NCI-H146 treated with DMSO at 0.1 percent for 48 hours (cell line): ENCODE data around the gene GRK2.

Experiments
- DNase-seq: peaks from one replicate; lab custom pipeline; 2025; ENCODE audit not compliant: unreplicated experiment; lab: John Stamatoyannopoulos, UW

Gene GRK2

DNA sequence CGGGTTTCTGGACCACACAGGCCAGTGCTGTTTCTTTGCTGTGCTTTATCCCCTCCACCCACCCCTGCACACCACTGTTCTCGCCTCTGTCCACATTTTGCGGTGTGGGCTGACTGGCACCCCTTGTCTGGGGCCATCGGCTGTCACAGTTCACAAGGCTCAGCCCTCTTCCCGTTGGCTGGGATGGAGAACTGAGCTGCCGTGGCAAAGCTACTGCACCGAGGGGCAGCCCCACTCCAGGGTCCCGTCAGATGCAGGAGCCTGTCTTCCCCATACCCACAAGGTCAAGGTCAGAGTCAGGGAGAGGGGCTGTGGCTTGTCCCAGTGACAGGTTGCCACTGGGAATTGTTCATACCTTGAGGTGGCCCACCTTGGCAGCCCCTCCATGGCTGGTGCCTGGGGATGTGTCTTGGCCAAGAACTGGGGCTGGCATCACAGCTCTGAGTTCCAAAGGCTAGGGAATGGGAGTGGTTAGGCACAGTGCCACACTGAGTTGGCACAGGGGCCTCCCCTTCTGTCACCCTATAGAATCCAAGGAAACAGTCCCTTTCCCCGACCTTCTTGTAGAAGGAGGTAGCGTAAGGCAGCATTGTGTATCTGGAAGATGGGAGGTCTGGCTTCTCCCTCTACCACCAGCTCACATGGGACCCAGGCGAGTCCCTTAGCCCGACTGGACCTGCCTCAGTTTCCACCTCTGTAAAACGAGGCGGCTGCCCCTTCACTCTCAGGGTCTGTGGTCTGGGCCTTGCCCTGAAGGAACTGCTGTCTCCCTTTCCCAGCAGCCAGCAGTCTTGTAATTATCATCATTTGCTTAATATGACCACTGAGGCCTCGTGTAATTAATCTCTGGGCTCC lies 3.4 kb downstream of the GRK2 start:
- DNase-seq, result no peak

DNA sequence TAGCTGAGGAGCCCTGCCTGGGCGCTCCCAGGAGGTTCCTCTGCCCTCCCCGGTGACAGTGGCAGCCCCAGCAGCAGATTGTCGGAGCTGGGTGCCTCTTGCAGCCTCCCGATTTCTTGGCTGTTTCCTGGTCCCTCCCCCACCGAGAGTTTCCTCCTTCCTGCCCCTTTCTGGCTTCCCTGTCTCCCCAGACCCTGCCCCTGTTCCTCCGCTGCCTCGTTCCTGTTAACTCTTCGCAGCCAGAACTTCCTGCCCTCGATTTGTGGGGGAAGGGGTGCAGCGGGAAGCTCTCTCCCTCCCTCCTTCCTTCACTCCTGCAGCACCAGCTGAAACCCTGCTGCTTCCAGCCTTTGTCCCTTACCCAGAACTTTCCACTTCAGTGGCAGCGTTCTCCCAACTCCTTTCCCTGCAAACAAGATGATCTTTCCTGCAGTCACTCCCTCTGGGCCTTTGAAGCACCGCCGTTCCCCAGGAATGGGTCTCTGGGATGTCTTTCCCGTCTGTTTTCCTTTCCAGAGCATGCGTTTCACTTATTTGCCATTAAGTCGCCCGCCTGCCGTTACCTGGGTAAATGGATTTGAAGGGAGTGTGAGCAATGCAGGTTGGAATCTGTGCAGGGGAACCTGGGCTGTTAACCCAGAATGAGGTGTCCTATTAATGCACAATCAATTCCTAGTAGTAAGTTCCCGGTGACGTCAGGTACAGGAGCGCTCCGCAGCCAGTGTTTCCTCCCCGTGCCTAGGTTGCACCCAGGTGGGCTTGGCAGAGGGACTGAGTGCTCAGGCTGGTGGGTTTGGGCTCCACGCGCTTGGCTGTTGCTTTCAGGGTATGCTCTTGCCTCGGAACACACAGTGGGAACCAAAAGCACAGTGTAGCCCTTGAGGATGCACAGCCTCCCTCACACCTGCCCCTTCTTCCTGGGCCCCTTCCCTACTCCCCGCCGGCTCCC lies 4.3 kb downstream of the GRK2 start:
- no peak for DNase-seq

DNA sequence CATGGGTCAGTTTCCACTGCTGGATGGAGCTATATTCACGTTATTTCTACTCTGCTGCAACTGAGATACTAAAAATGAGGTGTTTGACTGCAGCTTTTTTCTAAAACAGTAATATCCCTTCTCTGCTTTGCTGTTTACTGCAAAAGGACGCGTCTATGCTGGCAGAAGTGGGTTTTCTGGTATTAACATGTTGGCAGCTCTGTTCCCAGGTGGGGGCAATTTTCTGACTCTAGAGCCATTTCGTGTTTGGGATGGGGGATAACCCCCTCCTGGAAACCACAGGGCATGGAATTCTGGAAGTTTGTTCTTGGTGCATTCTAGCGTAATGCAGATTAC lies 4.9 kb downstream of the GRK2 start:
- DNase-seq, result no peak

GRCh38 chr11:67271541-67272284 lies 5.4 kb downstream of the GRK2 start:
- no peak for DNase-seq

DNA sequence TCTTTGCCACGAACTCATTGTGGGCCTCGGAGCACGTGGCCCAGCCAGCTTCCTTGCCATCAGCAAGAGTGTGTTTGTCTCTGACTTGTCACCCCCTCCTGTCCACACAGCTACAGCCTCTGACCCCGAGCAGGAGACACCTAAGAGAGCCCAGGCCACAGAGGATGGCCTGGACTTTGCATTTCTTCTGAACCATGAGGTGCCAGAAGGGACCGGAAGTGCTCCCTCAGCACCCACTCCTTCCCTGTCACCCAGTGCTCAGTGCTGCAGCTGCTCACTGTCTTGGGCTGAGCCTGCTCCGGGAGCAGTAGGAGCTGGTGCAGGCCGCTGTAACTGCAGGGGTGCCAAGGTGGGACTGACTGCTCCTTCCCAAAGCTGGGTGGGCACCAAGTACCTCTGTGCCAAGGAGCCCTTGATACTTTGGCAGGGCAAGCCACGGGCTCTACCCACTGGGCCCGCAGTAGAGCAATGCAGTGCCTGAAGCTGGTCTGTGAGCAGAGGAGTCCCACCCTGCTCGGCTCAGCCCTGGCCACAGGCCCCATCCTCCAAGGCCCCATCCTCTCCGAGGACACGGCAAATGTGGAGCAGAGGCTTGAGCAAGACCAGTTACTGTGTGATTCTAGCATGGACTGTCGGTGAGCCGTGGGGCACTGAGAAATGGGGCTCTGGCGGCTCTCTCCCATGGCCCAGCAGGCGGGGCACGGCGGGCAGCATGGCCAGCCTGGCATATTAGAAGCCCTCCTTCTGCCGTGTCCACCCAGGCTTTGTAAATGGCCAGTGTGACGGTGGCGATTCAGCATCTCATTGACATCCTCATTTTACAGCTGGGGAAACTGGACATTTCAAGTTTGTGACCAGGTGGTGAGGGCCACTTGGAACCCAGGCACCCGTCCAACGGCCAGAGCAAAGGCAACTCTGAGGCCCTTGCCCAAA lies 6.3 kb downstream of the GRK2 start:
- DNase-seq, result no peak

DNA sequence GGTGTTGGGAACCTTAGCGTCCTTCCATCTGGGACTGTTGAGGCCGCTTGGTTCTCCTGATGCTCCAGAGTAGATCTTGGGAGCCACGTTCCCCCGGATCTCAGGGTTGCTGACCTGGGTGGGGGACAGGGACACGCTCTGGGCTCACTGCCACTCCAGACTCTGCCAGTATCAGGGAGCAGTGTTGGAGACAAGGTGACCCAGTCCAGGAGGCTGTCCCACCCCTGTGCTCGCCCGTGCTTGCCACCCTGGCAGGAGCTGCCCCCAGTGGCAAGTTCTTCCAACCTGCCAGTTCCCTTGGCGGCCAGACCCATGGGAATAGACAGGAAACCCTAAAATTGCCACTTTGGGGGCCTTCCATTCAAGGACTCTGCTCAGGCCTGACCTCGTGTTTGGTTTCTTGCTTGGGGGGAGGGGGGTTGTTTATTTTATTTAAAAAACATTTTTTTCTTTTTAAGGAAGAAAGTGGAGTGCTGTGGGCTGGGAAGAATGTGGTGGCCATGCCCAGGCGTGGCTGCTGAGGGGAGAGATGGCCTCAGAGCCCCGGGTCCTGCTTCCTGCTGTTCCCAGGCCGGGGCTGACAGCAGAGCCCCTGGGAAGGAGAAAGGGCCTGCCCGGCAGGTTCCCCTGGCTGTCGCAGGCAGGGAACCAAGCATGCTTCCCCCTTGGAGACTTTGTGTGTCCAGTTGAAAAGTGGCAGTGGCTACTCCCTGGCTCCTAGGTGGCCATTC lies 7.2 kb downstream of the GRK2 start:
- no peak for DNase-seq

- DNase-seq, result no peak
Observed at GRCh38 chr11:67274768-67275605, 8.7 kb downstream of the GRK2 start.

DNA sequence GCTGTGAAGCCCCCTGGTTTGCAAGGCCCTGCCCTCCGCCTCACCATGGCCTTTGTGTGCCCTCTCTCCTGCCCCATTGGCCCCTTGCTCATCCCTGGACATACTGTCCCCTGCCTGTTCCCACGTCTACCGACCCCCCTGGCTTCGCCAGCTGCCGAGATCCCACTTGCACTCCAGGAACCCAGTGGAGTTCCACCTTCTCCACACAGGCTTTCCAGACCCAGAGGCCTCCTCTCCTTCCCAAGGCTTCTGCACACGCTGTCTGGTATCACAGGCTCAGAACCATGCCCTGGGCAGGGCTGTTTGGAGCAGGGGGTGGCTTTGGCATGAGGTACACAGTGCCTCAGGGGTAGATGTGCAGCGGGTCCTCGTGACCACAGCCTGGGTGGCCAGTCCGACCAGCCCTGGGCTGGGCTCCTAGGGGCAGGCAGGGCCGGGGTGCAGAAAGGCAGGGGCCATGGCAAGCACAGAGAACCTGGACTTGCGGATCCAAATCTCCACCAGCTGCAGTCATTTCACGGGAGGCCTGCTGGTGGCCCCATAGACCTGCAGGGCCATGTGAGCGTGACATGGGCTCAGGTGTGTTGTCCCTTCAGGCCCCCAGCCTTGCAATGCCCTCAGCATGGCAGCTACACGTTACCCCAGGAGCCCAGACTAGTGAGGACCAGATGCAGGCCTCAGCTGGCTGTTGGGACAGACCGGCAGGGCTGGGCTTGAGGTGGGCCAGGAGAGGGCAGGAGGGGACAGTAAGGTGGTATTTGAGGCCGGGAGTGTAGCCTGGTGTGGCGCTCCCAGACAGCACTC lies 9.5 kb downstream of the GRK2 start:
- DNase-seq, result no peak

DNA sequence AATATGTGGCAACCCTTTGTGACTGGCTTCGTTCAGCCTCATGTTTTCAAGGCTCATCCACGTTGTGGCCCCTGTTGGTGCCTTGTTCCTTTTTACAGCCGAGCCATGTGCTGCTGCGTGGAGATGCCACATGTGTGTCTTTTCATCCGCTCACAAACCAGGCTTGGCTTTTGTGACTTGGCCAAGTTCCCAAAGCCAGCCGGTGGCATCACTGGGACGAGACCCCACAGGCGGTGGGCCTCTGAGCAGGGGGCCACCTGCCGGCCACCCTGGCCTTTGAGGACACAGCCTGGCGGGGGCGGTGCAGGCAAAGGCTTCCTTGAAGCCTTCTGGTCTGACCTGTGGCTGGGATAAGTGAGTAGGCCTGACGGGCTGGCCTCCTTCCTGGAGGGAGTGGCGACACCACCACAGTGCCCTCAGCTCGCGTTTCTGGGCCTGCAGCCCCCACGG lies 10.5 kb downstream of the GRK2 start:
- no peak for DNase-seq

DNA sequence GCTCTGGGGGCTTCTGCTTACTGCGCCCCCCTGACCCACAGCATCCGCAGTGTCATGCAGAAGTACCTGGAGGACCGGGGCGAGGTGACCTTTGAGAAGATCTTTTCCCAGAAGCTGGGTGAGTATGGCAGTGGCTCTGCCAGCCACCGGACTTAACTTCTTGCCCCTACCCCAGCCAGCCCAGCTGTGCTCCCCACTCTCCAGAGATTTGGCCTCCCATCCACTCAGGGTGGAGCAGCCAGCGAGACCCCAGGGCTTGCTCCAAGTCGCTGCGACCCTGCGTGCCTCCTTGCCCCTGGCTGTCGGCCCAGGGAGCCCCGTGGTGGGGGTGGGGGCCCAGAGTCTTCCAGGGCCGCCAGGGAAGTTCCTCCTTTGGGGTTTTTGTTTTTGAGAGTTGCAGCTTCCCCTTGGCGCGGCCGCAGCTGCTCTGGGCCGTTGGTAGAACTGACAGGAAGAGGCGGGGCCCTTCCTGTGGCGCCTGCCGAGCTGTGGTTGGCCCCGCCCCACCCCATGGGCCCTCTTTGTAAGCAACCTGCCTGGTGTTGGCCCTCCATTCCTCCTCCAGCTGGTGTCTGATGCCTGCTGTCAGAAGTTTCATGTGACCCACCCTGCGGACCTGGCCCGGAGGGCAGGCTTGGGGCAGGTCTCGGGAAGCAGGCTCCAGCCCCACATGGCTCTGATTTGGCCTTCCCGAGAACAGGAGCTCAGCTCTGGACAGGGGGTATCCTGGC lies 11.1 kb downstream of the GRK2 start:
- DNase-seq, result peak; percentile 56

- no peak for DNase-seq
Observed at GRCh38 chr11:67278135-67278938, 12.1 kb downstream of the GRK2 start.

- DNase-seq, result no peak
Observed at GRCh38 chr11:67278939-67279588, 12.8 kb downstream of the GRK2 start.

DNA sequence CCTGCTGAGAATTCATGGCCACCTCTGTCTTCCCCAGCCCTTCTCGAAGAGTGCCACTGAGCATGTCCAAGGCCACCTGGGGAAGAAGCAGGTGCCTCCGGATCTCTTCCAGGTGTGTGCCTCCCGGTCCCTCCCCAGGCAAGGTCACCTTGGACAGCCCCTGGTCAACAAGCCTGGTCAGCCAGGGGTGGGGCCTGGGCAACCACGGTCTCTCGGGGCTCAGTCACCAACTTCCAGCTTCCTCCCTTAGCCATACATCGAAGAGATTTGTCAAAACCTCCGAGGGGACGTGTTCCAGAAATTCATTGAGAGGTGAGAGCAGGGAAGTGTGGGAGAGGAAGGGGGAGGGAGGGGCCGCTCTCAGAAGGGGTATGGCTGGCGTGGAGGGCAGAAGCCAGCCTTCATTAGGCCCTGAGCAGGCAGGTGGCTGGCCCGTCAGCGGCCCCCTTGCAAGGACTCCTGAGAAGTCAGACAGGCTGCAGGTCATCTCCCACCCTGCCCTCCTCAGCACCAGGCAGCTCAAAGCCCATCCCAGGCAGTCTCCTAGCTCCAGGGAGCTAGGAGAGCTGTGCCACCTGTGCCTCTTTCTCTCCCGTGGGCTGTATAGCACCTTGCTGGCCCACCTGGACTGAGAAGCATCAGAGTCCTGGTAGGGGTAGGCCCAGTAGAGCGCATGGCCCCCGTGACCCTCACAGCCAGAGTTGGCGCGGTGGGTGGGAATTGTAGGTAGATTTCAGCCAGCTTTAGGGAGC lies 13.5 kb downstream of the GRK2 start:
- DNase-seq, result no peak

DNA sequence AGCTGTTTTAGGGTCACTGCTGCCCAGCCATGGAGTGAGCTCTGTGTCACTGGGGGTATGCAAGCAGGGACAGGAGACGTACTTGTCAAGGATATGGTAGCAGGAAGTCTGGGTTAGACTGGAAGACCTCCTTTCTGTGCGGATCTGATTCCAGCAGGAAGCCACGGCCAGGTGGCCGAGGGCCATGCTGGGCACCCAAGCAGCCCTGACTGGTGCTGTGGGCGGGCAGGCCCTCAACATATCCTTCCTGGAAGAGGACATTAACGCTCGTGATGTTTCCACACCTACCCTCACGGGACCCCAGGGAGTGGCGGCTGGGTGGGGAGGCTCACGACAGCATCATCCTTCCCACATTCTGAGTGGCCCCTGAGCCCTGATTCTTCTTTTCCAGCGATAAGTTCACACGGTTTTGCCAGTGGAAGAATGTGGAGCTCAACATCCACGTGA lies 14.1 kb downstream of the GRK2 start:
- no peak for DNase-seq
